C4-2B (cell line): Measurements from ENCODE around the gene CFAP54.

Source experiments
- H3K27ac ChIP-seq: fragments of 450-650 bp; 2 replicates; pipeline ENCODE4 v1.5.1; 2017
- ZFX ChIP-seq: fragments of 450-650 bp; IDR thresholded peaks from 2 replicates; pipeline ENCODE4 v1.6.1; 2017
- TF ChIP-seq, protein P1 (sequence below): fragments of 450-650 bp; conservative IDR thresholded peaks from 2 replicates; pipeline ENCODE4 v1.5.1; 2017; ENCODE audit warnings: mild to moderate bottlenecking

Gene CFAP54

GRCh38 chr12:96829354-96829753 lies 340.0 kb downstream of the CFAP54 start:
- TF ChIP-seq ZFX: no peak
- no peak overlapping the region for H3K27ac ChIP-seq

- TF ChIP-seq ZFX: no peak
- TF ChIP-seq, protein P1, sequence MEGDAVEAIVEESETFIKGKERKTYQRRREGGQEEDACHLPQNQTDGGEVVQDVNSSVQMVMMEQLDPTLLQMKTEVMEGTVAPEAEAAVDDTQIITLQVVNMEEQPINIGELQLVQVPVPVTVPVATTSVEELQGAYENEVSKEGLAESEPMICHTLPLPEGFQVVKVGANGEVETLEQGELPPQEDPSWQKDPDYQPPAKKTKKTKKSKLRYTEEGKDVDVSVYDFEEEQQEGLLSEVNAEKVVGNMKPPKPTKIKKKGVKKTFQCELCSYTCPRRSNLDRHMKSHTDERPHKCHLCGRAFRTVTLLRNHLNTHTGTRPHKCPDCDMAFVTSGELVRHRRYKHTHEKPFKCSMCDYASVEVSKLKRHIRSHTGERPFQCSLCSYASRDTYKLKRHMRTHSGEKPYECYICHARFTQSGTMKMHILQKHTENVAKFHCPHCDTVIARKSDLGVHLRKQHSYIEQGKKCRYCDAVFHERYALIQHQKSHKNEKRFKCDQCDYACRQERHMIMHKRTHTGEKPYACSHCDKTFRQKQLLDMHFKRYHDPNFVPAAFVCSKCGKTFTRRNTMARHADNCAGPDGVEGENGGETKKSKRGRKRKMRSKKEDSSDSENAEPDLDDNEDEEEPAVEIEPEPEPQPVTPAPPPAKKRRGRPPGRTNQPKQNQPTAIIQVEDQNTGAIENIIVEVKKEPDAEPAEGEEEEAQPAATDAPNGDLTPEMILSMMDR: no peak
- H3K27ac ChIP-seq: no peak overlapping the region
These were observed 342.0 kb downstream of the CFAP54 start for GRCh38 chr12:96831346-96831745.

GRCh38 chr12:96846293-96846692 lies 356.9 kb downstream of the CFAP54 start:
- no peak overlapping the region for H3K27ac ChIP-seq
- TF ChIP-seq, protein P1: no peak
- no peak for TF ChIP-seq ZFX

GRCh38 chr12:96850676-96851075 lies 361.3 kb downstream of the CFAP54 start:
- no peak for TF ChIP-seq ZFX
- TF ChIP-seq, protein P1: no peak
- H3K27ac ChIP-seq: no peak overlapping the region

GRCh38 chr12:96858162-96858561 lies 368.8 kb downstream of the CFAP54 start:
- H3K27ac ChIP-seq: no peak overlapping the region
- TF ChIP-seq ZFX: no peak
- TF ChIP-seq, protein P1: no peak

- no peak for TF ChIP-seq ZFX
- TF ChIP-seq, protein P1: no peak
These were observed 372.3 kb downstream of the CFAP54 start for GRCh38 chr12:96861656-96862055.

DNA sequence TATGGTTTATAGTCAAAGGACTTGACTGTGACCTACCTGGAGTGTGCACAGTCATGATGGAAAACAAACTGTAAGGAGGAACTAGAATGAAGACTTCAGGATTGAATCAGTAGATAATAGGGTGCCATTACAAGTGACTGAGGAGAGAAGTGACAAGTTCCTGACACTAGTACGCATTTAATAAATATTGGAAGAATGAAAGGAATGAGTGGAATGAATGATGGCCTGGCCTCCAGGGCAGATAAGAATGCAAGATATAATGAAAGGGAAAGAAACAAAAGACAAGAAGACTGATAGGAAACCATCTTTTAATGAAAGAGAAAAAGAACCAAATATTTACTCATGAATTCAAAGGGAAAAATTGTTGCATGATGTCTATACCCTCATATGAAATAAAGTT lies 372.9 kb downstream of the CFAP54 start:
- H3K27ac ChIP-seq: no peak overlapping the region
- no peak for TF ChIP-seq ZFX
- TF ChIP-seq, protein P1: no peak

More at GRCh38 chr12:96861656-96862055, 372.3 kb downstream of the CFAP54 start:
- H3K27ac ChIP-seq: no peak overlapping the region

GRCh38 chr12:96864335-96864734 lies 375.0 kb downstream of the CFAP54 start:
- no peak overlapping the region for H3K27ac ChIP-seq
- TF ChIP-seq, protein P1: no peak
- no peak for TF ChIP-seq ZFX
